ENCODE measurements around the gene NDUFA8.

The NDUFA8 gene

GRCh38 chr9:122116448-122117173, 43.0 kb downstream of the NDUFA8 start:
- TF ChIP-seq CTCF (IDR thresholded peaks at IDR 0.05; ENCODE audit: low read depth, low read length): no peak
- H3K4me3 ChIP-seq (ENCODE audit: low read depth, low read length): no peak overlapping the region

GRCh38 chr9:122116040-122116439, 43.5 kb downstream of the NDUFA8 start:
- TF ChIP-seq CTCF (IDR thresholded peaks at IDR 0.05; ENCODE audit: low read depth, low read length): no peak
- no peak overlapping the region for H3K4me3 ChIP-seq (ENCODE audit: low read depth, low read length)

GRCh38 chr9:122115176-122116035, 44.2 kb downstream of the NDUFA8 start:
- no peak overlapping the region for H3K4me3 ChIP-seq (ENCODE audit: low read depth, low read length)
- no peak for TF ChIP-seq CTCF (IDR thresholded peaks at IDR 0.05; ENCODE audit: low read depth, low read length)

- no peak for TF ChIP-seq CTCF (IDR thresholded peaks at IDR 0.05; ENCODE audit: low read depth, low read length)
- no peak overlapping the region for H3K4me3 ChIP-seq (ENCODE audit: low read depth, low read length)
Observed at GRCh38 chr9:122113574-122113973, 46.0 kb downstream of the NDUFA8 start.

- H3K4me3 ChIP-seq (ENCODE audit: low read depth, low read length): no peak overlapping the region
- TF ChIP-seq CTCF (IDR thresholded peaks at IDR 0.05; ENCODE audit: low read depth, low read length): no peak
Observed at GRCh38 chr9:122112238-122112637, 47.3 kb downstream of the NDUFA8 start.

GRCh38 chr9:122111413-122112085, 48.0 kb downstream of the NDUFA8 start:
- H3K4me3 ChIP-seq (ENCODE audit: low read depth, low read length): no peak overlapping the region
- no peak for TF ChIP-seq CTCF (IDR thresholded peaks at IDR 0.05; ENCODE audit: low read depth, low read length)

All from WI38 (cell line).